K562 (cell line): ENCODE results near the gene KRT71. TPM values are rescaled to one million over a fixed set of nuclear protein-coding genes. Genes with fewer than 3 reads are reported as not detected.
A peak's percentile ranks its signal among the peaks of the same experiment; 100 is the strongest.

ENCODE experiments used
- ATAC-seq: fragments of 200-7000 bp; cut with Tn5 transposase; 3 replicates; pipeline ENCODE4 v1.9.1; 2020; ENCODE audit warnings: moderate library complexity
- BruUV-seq: library from RNA; stranded (reverse); fragments of 400-500 nt; replicated peaks from 2 replicates; lab custom pipeline; 2021; lab: Mats Ljungman, UMichigan
- CTCF ChIA-PET: fragments of 300-600 bp; formaldehyde crosslinking; extraction: SDS; loops from one replicate; lab custom pipeline; 2021; ENCODE audit warnings: low intra/inter-chr PET ratio; lab: Yijun Ruan, JAX
- POLR2A ChIA-PET: fragments of 300-600, 350-650 bp; sonication (Branson Sonifier 250); formaldehyde crosslinking; extraction: SDS; loops from one replicate; lab custom pipeline; 2021; ENCODE audit warnings: antibody characterized with exemption, inconsistent platforms; lab: Yijun Ruan, JAX
- DNase-seq, 4 experiments: peaks; one replicate each; pipeline versions ENCODE4 v3.0.0 to v3.0.0-alpha.2; 2011 to 2018; ENCODE audit warnings: low spot score in 3 of 4, mixed read lengths in 3 of 4; ENCODE audit errors: extremely low read depth in 1 of 4
- FAIRE-seq: peaks from 2 replicates; lab custom pipeline; 2011; peaks lifted over from hg19 to GRCh38; lab: Jason Lieb, UNC
- H2AFZ ChIP-seq: 2 replicates; pipeline ENCODE4 v1.6.0; 2011; ENCODE audit warnings: low read depth, low read length, control low read depth, inconsistent platforms
- H3K27ac ChIP-seq: fragments of 200-600 bp; 3 replicates; pipeline ENCODE4 v1.8.0; 2011; ENCODE audit warnings: low read depth, mild to moderate bottlenecking, control low read depth, inconsistent platforms, low read length, moderate library complexity, mixed read lengths; ENCODE audit errors: extremely low read depth
- H3K27me3 ChIP-seq, 2 experiments: fragments of 300-600 bp in 1 of 2; 2 replicates in 1 of 2; 3 replicates in 1 of 2; pipeline versions ENCODE4 v1.6.0 to v1.8.0; 2011; ENCODE audit warnings: inconsistent platforms in 2 of 2, low read length in 2 of 2, mild to moderate bottlenecking in 1 of 2, mixed read lengths in 1 of 2, moderate library complexity in 1 of 2; ENCODE audit not compliant: control insufficient read depth in 2 of 2, insufficient read depth in 2 of 2
- H3K36me3 ChIP-seq: fragments of 300-600 bp; 3 replicates; pipeline ENCODE4 v1.8.0; 2011; ENCODE audit warnings: mild to moderate bottlenecking, low read length, inconsistent platforms; ENCODE audit not compliant: control insufficient read depth, insufficient read depth
- H3K4me1 ChIP-seq, 2 experiments: fragments of 200-600 bp in 1 of 2; replicated peaks in 1 of 2; 2 replicates in 1 of 2; 3 replicates in 1 of 2; pipeline versions ENCODE4 v1.5.1 to v1.8.0; 2011; ENCODE audit warnings: inconsistent platforms in 2 of 2, low read length in 2 of 2, mild to moderate bottlenecking in 1 of 2, mixed read lengths in 1 of 2, moderate library complexity in 1 of 2; ENCODE audit not compliant: control insufficient read depth in 2 of 2, insufficient read depth in 2 of 2
- H3K4me2 ChIP-seq: 2 replicates; pipeline ENCODE4 v1.6.1; 2011; ENCODE audit warnings: low read length, control low read depth, inconsistent platforms, mixed read lengths; ENCODE audit not compliant: insufficient read depth
- H3K4me3 ChIP-seq: fragments of 200-600 bp; sonication (generic), shearing (Covaris generic); 2 replicates; pipeline ENCODE4 v1.5.1; 2016; ENCODE audit warnings: control low read depth, inconsistent platforms
- H3K79me2 ChIP-seq: fragments of 200-600 bp; 3 replicates; pipeline ENCODE4 v1.8.0; 2011; ENCODE audit warnings: low read length, inconsistent platforms; ENCODE audit not compliant: control insufficient read depth, insufficient read depth
- H3K9ac ChIP-seq, 2 experiments: 2 replicates each; pipeline versions ENCODE4 v1.6.0 to v1.6.1; 2011; ENCODE audit warnings: low read depth in 2 of 2, low read length in 2 of 2, control low read depth in 1 of 2, inconsistent platforms in 1 of 2, mild to moderate bottlenecking in 1 of 2, mixed read lengths in 1 of 2; ENCODE audit not compliant: insufficient read depth in 1 of 2
- H3K9me1 ChIP-seq: one replicate; pipeline ENCODE4 v1.6.0; 2011; ENCODE audit warnings: inconsistent platforms, mild to moderate bottlenecking, low read length, moderate library complexity; ENCODE audit not compliant: control insufficient read depth, insufficient read depth
- H3K9me3 ChIP-seq: replicated peaks from 2 replicates; pipeline ENCODE4 v1.5.1; 2011; ENCODE audit warnings: low read depth, low read length, inconsistent platforms; ENCODE audit not compliant: control insufficient read depth, insufficient read depth
- H4K20me1 ChIP-seq: replicated peaks from 2 replicates; pipeline ENCODE4 v1.6.1; 2011; ENCODE audit warnings: low read length, inconsistent platforms, mixed read lengths; ENCODE audit not compliant: control insufficient read depth, insufficient read depth
- CEBPG ChIP-seq, 3 experiments: fragments of 200-800 bp in 1 of 3; sonication (Bioruptor generic) in 1 of 3; sonication (generic) in 1 of 3; formaldehyde crosslinking in 1 of 3; IDR thresholded peaks in 2 of 3; conservative IDR thresholded peaks in 1 of 3; 2 replicates each; pipeline versions ENCODE4 v1.6.1 to v1.8.0; 2016 to 2022; ENCODE audit warnings: missing compliant biosample characterization in 2 of 3, missing genetic modification characterization in 2 of 3, mild to moderate bottlenecking in 1 of 3, missing genetic modification reagents in 1 of 3
- DLX4 ChIP-seq: fragments of 250-450 bp; sonication (Bioruptor Pico); IDR thresholded peaks from 2 replicates; pipeline ENCODE4 v1.6.1; 2021; ENCODE audit warnings: mild to moderate bottlenecking
- EP400 ChIP-seq: fragments of 450-650 bp; IDR thresholded peaks from 2 replicates; pipeline ENCODE4 v1.6.1; 2017; ENCODE audit warnings: antibody characterized with exemption, mild to moderate bottlenecking, moderate library complexity
- ETV5 ChIP-seq: sonication (generic); formaldehyde crosslinking; IDR thresholded peaks from 2 replicates; pipeline ENCODE4 v1.4.0; 2020; ENCODE audit warnings: low read depth, mild to moderate bottlenecking, missing genetic modification reagents
- HMGN3 ChIP-seq: IDR thresholded peaks from 2 replicates; pipeline ENCODE4 v1.6.1; 2011; ENCODE audit warnings: borderline replicate concordance, low read depth, mild to moderate bottlenecking, mixed read lengths, low read length; ENCODE audit not compliant: insufficient read length; ENCODE audit errors: extremely low read depth
- MEIS2 ChIP-seq: fragments of 450-650 bp; IDR thresholded peaks from 2 replicates; pipeline ENCODE4 v1.6.1; 2014; ENCODE audit warnings: mild to moderate bottlenecking; ENCODE audit not compliant: partially characterized antibody
- NFE2 ChIP-seq: IDR thresholded peaks from 2 replicates; pipeline ENCODE4 v1.6.1; 2014; ENCODE audit warnings: antibody characterized with exemption, low read depth
- NFXL1 ChIP-seq: fragments of 450-650 bp; formaldehyde crosslinking; IDR thresholded peaks from 2 replicates; pipeline ENCODE4 v1.4.0; 2021; ENCODE audit warnings: mild to moderate bottlenecking
- PTRF ChIP-seq: fragments of 450-650 bp; IDR thresholded peaks from 2 replicates; pipeline ENCODE4 v1.6.1; 2016; ENCODE audit warnings: mild to moderate bottlenecking, missing genetic modification characterization, missing compliant biosample characterization
- RBM17 ChIP-seq: fragments of 200-400 bp; formaldehyde crosslinking; IDR thresholded peaks from 2 replicates; pipeline ENCODE4 v1.6.1; 2017; ENCODE audit warnings: low read depth, mild to moderate bottlenecking, low read length, borderline replicate concordance
- RNF2 ChIP-seq: sonication (generic); IDR thresholded peaks from 2 replicates; pipeline ENCODE4 v1.6.1; 2016
- SMARCA4 ChIP-seq: fragments of 450-650 bp; IDR thresholded peaks from 2 replicates; pipeline ENCODE4 v1.6.1; 2016
- SPI1 ChIP-seq: IDR thresholded peaks from 2 replicates; pipeline ENCODE4 v1.6.1; 2011; ENCODE audit warnings: low read depth, low read length, control low read depth, borderline replicate concordance
- THRA ChIP-seq: fragments of 450-650 bp; IDR thresholded peaks from 2 replicates; pipeline ENCODE4 v1.6.1; 2017; ENCODE audit warnings: mild to moderate bottlenecking, moderate library complexity
- ZC3H4 ChIP-seq: sonication (generic); formaldehyde crosslinking; IDR thresholded peaks from 2 replicates; pipeline ENCODE4 v1.9.0; 2021; ENCODE audit warnings: missing genetic modification reagents, borderline replicate concordance
- ZNF134 ChIP-seq: fragments of 250-450 bp; sonication (Bioruptor Pico); conservative IDR thresholded peaks from 2 replicates; pipeline ENCODE4 v1.4.0; 2020
- ZNF165 ChIP-seq: fragments of 250-450 bp; sonication (Bioruptor Pico); IDR thresholded peaks from 2 replicates; pipeline ENCODE4 v1.4.0; 2020; ENCODE audit warnings: borderline replicate concordance
- ZNF518B ChIP-seq: fragments of 250-450 bp; sonication (Bioruptor Pico); IDR thresholded peaks from 2 replicates; pipeline ENCODE4 v1.5.0; 2021; ENCODE audit warnings: mild to moderate bottlenecking, moderate library complexity
- ZNF76 ChIP-seq: fragments of 250-450 bp; sonication (Bioruptor Pico); IDR thresholded peaks from 2 replicates; pipeline ENCODE4 v1.4.0; 2020; ENCODE audit warnings: mild to moderate bottlenecking, moderate library complexity, borderline replicate concordance
- ZNF830 ChIP-seq: fragments of 250-450 bp; sonication (Bioruptor Pico); IDR thresholded peaks from 2 replicates; pipeline ENCODE4 v1.5.0; 2021; ENCODE audit warnings: mild to moderate bottlenecking
- WGBS: fragments of 100-300 bp; shearing (Covaris generic); methylation state at CpG from one replicate; pipeline ENCODE4 v1.1.6; 2016; ENCODE audit warnings: low coverage, mixed read lengths; ENCODE audit not compliant: insufficient coverage; ENCODE audit errors: missing lambda C conversion rate; 5-methylcytosine and 5-hydroxymethylcytosine counted together
- in situ Hi-C: fragments of 300-500 bp; cut with MboI; formaldehyde crosslinking; loops from 4 replicates; pipeline ENCODE4 v1.15.0; 2018; ENCODE audit warnings: inconsistent platforms, mixed read lengths
- intact Hi-C: fragments of 100-400 bp; cut with micrococcal nuclease; formaldehyde crosslinking; loops from 2 replicates; pipeline ENCODE4 v1.14.2; 2022
- polyA plus RNA-seq, 8 experiments: library from polyadenylated mRNA; depleted of rRNA in 4 of 8; stranded (reverse) in 5 of 8; unstranded in 3 of 8; fragments of >200 nt; fragmentation: Nextera tagmentation in 2 of 8; fragmentation: Illumina TruSeq in 1 of 8; extraction: Ambion mirVana in 2 of 8; extraction: Trizol in 1 of 8; gene quantifications; 2 replicates each; pipeline versions ENCODE4 v1.2.1 to v1.2.3, GENCODE V29; 2011 to 2014; ENCODE audit warnings: inconsistent platforms in 1 of 8, missing spikeins in 1 of 8
- total RNA-seq, 7 experiments: library from RNA; depleted of rRNA in 6 of 7; stranded (reverse); fragments of >200 nt in 6 of 7; fragmentation: Illumina TruSeq in 2 of 7; extraction: Trizol in 2 of 7; gene quantifications; 2 replicates each; pipeline versions ENCODE4 v1.2.1 to v1.2.3, GENCODE V29; 2011 to 2021; ENCODE audit warnings: low replicate concordance in 1 of 7

The KRT71 gene
- total and polyA plus RNA-seq, 9 of the 15 experiments (the other 6 are each of a cell fraction or from before 2014, with no cell fraction given): not detected

- no peak; the same call in 2 of the 3 replicates for ATAC-seq
- TF ChIP-seq ZNF518B (CRISPR knock-in tag): no peak
- TF ChIP-seq ZNF165 (CRISPR knock-in tag): no peak
- no peak for TF ChIP-seq THRA
- peak; percentile 10 for TF ChIP-seq MEIS2
- no peak for TF ChIP-seq ZNF830 (CRISPR knock-in tag)
- no peak for TF ChIP-seq PTRF
- TF ChIP-seq DLX4 (CRISPR knock-in tag): no peak
- TF ChIP-seq ZNF76 (CRISPR knock-in tag): no peak
- TF ChIP-seq EP400: no peak
- TF ChIP-seq ZNF134 (CRISPR knock-in tag): no peak
- no peak for TF ChIP-seq NFXL1 (CRISPR knock-in tag)
- TF ChIP-seq RBM17: no peak
- no peak for TF ChIP-seq HMGN3
- TF ChIP-seq SMARCA4: no peak
- TF ChIP-seq ZC3H4 (CRISPR knock-in tag): no peak
- TF ChIP-seq NFE2: peak; percentile 54
- no peak for TF ChIP-seq CEBPG (CRISPR knock-in tag; IDR thresholded peaks at IDR 0.05)
- TF ChIP-seq CEBPG (tag; conservative IDR thresholded peaks at IDR 0.05 in 1 of 2, IDR thresholded peaks at IDR 0.05 in 1 of 2): peak in 1 of 2 experiments; percentile 68; a peak in 2 of 4 replicates
- no peak for TF ChIP-seq ETV5 (CRISPR knock-in tag)
- no peak for TF ChIP-seq RNF2
- TF ChIP-seq SPI1: no peak
Observed at GRCh38 chr12:52513736-52514135, 39.2 kb downstream of the KRT71 start.

More at GRCh38 chr12:52513736-52514135, 39.2 kb downstream of the KRT71 start:
- no peak for FAIRE-seq
- no peak for DNase-seq
- ChIA-PET CTCF (no interaction called here), POLR2A (interaction anchor here (0.5 to 1.3 kb wide), 4 partner anchors 12 to 1532 kb away, joined by 3 read pairs; no protein-coding TSS in a partner anchor)
- no peaks in the 10 kb centered on the region for H3K4me1 ChIP-seq
- in situ Hi-C loops: no loop called here
- H3K27me3 ChIP-seq: peaks cover 9 to 32% of the 10 kb centered on the region in 2 experiments; a peak in 4 of 5 replicates
- intact Hi-C loops: no loop called here
- no peak overlapping the region for H3K9ac ChIP-seq
- H3K27ac ChIP-seq: no peak overlapping the region
- no TSS peak for BruUV-seq
- no peaks in the 10 kb centered on the region for H3K36me3 ChIP-seq
- no peaks in the 10 kb centered on the region for H3K79me2 ChIP-seq
- H3K4me3 ChIP-seq: no peak overlapping the region
- WGBS: 0% methylated on average over 6 of the region's 6 CpGs
- no peak overlapping the region for H3K4me2 ChIP-seq
- no peaks in the 10 kb centered on the region for H3K9me1 ChIP-seq
- no peaks in the 10 kb centered on the region for H3K9me3 ChIP-seq
- H2AFZ ChIP-seq: no peak overlapping the region
- H4K20me1 ChIP-seq: no peaks in the 10 kb centered on the region
